Neural cell (in vitro differentiated cells): Measurements from ENCODE around the gene GCNT2. TPM values are rescaled to one million over a fixed set of nuclear protein-coding genes. Genes with fewer than 3 reads are reported as not detected.

Experiments used
- H2AFZ ChIP-seq: fragments of 200-600, 300-800 bp; sonication (generic), shearing (Covaris generic); 2 replicates; pipeline ENCODE4 v1.6.0; 2014; ENCODE audit warnings: low read depth, mild to moderate bottlenecking, antibody characterized with exemption, low read length, moderate library complexity
- H3F3A ChIP-seq: fragments of 200-600 bp; shearing (Covaris generic); 2 replicates; pipeline ENCODE4 v1.6.1; 2016; ENCODE audit warnings: mild to moderate bottlenecking, moderate library complexity, mixed read lengths, antibody characterized with exemption, low read length; ENCODE audit not compliant: insufficient read depth, poor library complexity, severe bottlenecking
- H3K27ac ChIP-seq: fragments of 200-600, 300-800 bp; sonication (generic), shearing (Covaris generic); 2 replicates; pipeline ENCODE4 v1.5.1; 2014; ENCODE audit warnings: mild to moderate bottlenecking, low read length, moderate library complexity
- H3K27me3 ChIP-seq: fragments of 300-800, 200-600 bp; sonication (generic), shearing (Covaris generic); 2 replicates; pipeline ENCODE4 v1.6.0; 2014; ENCODE audit warnings: mild to moderate bottlenecking, low read depth, low read length, moderate library complexity; ENCODE audit not compliant: insufficient read depth
- H3K36me3 ChIP-seq: fragments of 300-800, 200-600 bp; sonication (generic), shearing (Covaris generic); 2 replicates; pipeline ENCODE4 v1.5.1; 2014; ENCODE audit warnings: mild to moderate bottlenecking, antibody characterized with exemption, low read length, moderate library complexity; ENCODE audit not compliant: insufficient read depth
- H3K4me2 ChIP-seq: fragments of 300-800, 200-600 bp; sonication (generic), shearing (Covaris generic); 2 replicates; pipeline ENCODE4 v1.6.0; 2014; ENCODE audit warnings: mild to moderate bottlenecking, low read length
- H3K4me3 ChIP-seq: fragments of 300-800, 200-600 bp; sonication (generic), shearing (Covaris generic); 2 replicates; pipeline ENCODE4 v1.5.1; 2014; ENCODE audit warnings: mild to moderate bottlenecking, low read length, moderate library complexity
- H3K79me2 ChIP-seq: fragments of 200-600 bp; shearing (Covaris generic); replicated peaks from 2 replicates; pipeline ENCODE4 v1.6.0; 2014; ENCODE audit warnings: mild to moderate bottlenecking, low read length, moderate library complexity; ENCODE audit not compliant: insufficient read depth
- H3K9ac ChIP-seq: fragments of 300-800, 200-600 bp; sonication (generic), shearing (Covaris generic); 2 replicates; pipeline ENCODE4 v1.6.1; 2016; ENCODE audit warnings: mild to moderate bottlenecking, low read length, mixed read lengths
- H3K9me2 ChIP-seq: fragments of 200-600 bp; shearing (Covaris generic); 2 replicates; pipeline ENCODE4 v1.6.1; 2016; ENCODE audit warnings: mild to moderate bottlenecking, low read length, mixed read lengths; ENCODE audit not compliant: insufficient read depth
- H3K9me3 ChIP-seq: fragments of 200-600, 300-800 bp; sonication (generic), shearing (Covaris generic); 2 replicates; pipeline ENCODE4 v1.6.1; 2016; ENCODE audit warnings: mild to moderate bottlenecking, mixed run types, low read length, moderate library complexity, mixed read lengths
- H4K20me1 ChIP-seq: fragments of 200-600 bp; shearing (Covaris generic); 2 replicates; pipeline ENCODE4 v1.6.1; 2016; ENCODE audit warnings: mild to moderate bottlenecking, mixed run types; ENCODE audit not compliant: insufficient read depth
- EP300 ChIP-seq: fragments of 450-650 bp; conservative IDR thresholded peaks from 2 replicates; pipeline ENCODE4 v1.6.1; 2014; ENCODE audit warnings: antibody characterized with exemption, mild to moderate bottlenecking, moderate library complexity; ENCODE audit not compliant: poor library complexity, severe bottlenecking
- EZH2 ChIP-seq: fragments of 200-600, 300-800 bp; shearing (Covaris generic), sonication (generic); IDR thresholded peaks from 2 replicates; pipeline ENCODE4 v1.6.1; 2014; ENCODE audit warnings: antibody characterized with exemption, low read length, borderline replicate concordance, mild to moderate bottlenecking; ENCODE audit not compliant: insufficient read depth, poor library complexity, severe bottlenecking
- MXI1 ChIP-seq: fragments of 450-650 bp; conservative IDR thresholded peaks from 2 replicates; pipeline ENCODE4 v1.6.1; 2014; ENCODE audit warnings: antibody characterized with exemption, mild to moderate bottlenecking; ENCODE audit not compliant: poor library complexity, severe bottlenecking
- POLR2AphosphoS5 ChIP-seq: IDR thresholded peaks from 2 replicates; pipeline ENCODE4 v1.6.1; 2012
- RAD21 ChIP-seq: fragments of 450-650 bp; conservative IDR thresholded peaks from 2 replicates; pipeline ENCODE4 v1.6.1; 2014; ENCODE audit warnings: antibody characterized with exemption, mild to moderate bottlenecking, moderate library complexity
- SMC3 ChIP-seq: fragments of 450-650 bp; conservative IDR thresholded peaks from 2 replicates; pipeline ENCODE4 v1.6.1; 2014; ENCODE audit warnings: antibody characterized with exemption, mild to moderate bottlenecking, moderate library complexity; ENCODE audit not compliant: poor library complexity
- TAF1 ChIP-seq: IDR thresholded peaks from 2 replicates; pipeline ENCODE4 v1.6.1; 2012; ENCODE audit warnings: low read depth
- polyA plus RNA-seq: library from polyadenylated mRNA; depleted of rRNA; stranded (reverse); fragments of >200 nt; gene quantifications from 2 replicates; pipeline ENCODE4 v1.2.3, GENCODE V29; 2014
- TF ChIP-seq, protein P1 (sequence below): IDR thresholded peaks from 2 replicates; pipeline ENCODE4 v1.6.1; 2012; ENCODE audit warnings: borderline replicate concordance
- TF ChIP-seq, protein P2 (sequence below): fragments of 450-650 bp; IDR thresholded peaks from 2 replicates; pipeline ENCODE4 v1.5.1; 2014; ENCODE audit warnings: antibody characterized with exemption, mild to moderate bottlenecking, moderate library complexity; ENCODE audit not compliant: poor library complexity, severe bottlenecking

The GCNT2 gene
- polyA plus RNA-seq, 1 donor from 2014 or later, result 9.4 TPM

DNA sequence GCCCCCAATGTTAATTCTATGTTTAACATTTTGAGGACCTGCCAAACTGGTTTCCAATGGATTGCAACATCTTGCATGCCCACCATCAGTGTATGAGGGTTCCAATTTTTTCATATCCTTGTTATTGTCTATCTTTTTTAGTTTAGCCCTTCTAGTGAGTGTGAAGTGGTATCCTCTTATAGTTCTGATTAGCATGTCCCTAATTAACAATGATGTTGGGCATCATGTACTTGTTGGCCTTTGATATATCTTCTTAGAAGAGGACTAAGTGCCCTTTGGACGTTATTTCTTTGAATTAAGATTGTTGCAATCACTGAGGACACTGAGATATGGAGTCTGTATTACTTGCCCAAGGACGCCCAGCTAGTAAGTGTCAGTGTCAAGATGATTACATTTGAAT, 22.3 kb downstream of the GCNT2 start:
- no peaks in the 10 kb centered on the region for H3K79me2 ChIP-seq
- no peaks in the 10 kb centered on the region for H3K36me3 ChIP-seq
- no peak for TF ChIP-seq RAD21
- no peak for TF ChIP-seq MXI1
- TF ChIP-seq SMC3, result no peak
- TF ChIP-seq POLR2AphosphoS5, result no peak
- TF ChIP-seq, protein P1, sequence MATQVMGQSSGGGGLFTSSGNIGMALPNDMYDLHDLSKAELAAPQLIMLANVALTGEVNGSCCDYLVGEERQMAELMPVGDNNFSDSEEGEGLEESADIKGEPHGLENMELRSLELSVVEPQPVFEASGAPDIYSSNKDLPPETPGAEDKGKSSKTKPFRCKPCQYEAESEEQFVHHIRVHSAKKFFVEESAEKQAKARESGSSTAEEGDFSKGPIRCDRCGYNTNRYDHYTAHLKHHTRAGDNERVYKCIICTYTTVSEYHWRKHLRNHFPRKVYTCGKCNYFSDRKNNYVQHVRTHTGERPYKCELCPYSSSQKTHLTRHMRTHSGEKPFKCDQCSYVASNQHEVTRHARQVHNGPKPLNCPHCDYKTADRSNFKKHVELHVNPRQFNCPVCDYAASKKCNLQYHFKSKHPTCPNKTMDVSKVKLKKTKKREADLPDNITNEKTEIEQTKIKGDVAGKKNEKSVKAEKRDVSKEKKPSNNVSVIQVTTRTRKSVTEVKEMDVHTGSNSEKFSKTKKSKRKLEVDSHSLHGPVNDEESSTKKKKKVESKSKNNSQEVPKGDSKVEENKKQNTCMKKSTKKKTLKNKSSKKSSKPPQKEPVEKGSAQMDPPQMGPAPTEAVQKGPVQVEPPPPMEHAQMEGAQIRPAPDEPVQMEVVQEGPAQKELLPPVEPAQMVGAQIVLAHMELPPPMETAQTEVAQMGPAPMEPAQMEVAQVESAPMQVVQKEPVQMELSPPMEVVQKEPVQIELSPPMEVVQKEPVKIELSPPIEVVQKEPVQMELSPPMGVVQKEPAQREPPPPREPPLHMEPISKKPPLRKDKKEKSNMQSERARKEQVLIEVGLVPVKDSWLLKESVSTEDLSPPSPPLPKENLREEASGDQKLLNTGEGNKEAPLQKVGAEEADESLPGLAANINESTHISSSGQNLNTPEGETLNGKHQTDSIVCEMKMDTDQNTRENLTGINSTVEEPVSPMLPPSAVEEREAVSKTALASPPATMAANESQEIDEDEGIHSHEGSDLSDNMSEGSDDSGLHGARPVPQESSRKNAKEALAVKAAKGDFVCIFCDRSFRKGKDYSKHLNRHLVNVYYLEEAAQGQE, result no peak
- TF ChIP-seq, protein P2, sequence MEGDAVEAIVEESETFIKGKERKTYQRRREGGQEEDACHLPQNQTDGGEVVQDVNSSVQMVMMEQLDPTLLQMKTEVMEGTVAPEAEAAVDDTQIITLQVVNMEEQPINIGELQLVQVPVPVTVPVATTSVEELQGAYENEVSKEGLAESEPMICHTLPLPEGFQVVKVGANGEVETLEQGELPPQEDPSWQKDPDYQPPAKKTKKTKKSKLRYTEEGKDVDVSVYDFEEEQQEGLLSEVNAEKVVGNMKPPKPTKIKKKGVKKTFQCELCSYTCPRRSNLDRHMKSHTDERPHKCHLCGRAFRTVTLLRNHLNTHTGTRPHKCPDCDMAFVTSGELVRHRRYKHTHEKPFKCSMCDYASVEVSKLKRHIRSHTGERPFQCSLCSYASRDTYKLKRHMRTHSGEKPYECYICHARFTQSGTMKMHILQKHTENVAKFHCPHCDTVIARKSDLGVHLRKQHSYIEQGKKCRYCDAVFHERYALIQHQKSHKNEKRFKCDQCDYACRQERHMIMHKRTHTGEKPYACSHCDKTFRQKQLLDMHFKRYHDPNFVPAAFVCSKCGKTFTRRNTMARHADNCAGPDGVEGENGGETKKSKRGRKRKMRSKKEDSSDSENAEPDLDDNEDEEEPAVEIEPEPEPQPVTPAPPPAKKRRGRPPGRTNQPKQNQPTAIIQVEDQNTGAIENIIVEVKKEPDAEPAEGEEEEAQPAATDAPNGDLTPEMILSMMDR, result no peak
- TF ChIP-seq EZH2, result no peak
- no peak for TF ChIP-seq TAF1
- TF ChIP-seq EP300, result no peak
- no peaks in the 10 kb centered on the region for H4K20me1 ChIP-seq
- no peaks in the 10 kb centered on the region for H3K9me3 ChIP-seq
- H3K4me2 ChIP-seq, result no peak overlapping the region
- H2AFZ ChIP-seq, result no peak overlapping the region
- H3K9ac ChIP-seq, result no peak overlapping the region
- H3F3A ChIP-seq, result no peaks in the 10 kb centered on the region
- H3K27me3 ChIP-seq, result no peaks in the 10 kb centered on the region
- no peak overlapping the region for H3K4me3 ChIP-seq
- no peak overlapping the region for H3K27ac ChIP-seq
- H3K9me2 ChIP-seq, result no peaks in the 10 kb centered on the region

DNA sequence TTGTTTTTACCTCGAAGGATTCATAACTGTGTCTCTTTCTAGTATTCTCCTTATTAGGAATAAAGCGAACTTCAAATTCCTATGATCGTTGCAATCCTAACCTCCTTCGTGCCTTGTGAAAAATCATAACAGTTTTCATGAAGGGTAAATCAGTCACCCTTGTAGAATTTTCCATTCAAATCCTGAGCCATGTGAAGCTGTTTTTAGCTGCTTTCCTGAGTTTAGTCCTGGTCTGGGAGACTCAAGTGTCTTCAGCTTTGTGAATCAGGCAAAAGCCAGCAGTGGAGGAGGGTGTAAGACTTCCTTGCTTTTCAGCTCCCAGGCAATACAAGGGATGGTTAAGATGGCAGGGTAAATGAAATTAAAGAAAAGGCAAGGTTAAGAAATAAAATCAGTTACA, 24.3 kb downstream of the GCNT2 start:
- no peak for TF ChIP-seq EP300
- no peak for TF ChIP-seq RAD21
- TF ChIP-seq, protein P2, result no peak
- no peak for TF ChIP-seq SMC3
- no peak for TF ChIP-seq EZH2
- TF ChIP-seq POLR2AphosphoS5, result no peak
- TF ChIP-seq, protein P1, result no peak
- TF ChIP-seq MXI1, result no peak
- TF ChIP-seq TAF1, result no peak
- Histone ChIP-seq H3K27me3 (no peaks in the 10 kb centered on the region), H3K36me3 (no peaks in the 10 kb centered on the region), H3K9ac (no peak overlapping the region), H3K9me2 (no peaks in the 10 kb centered on the region), H3K9me3 (no peaks in the 10 kb centered on the region), H4K20me1 (no peaks in the 10 kb centered on the region), H3K4me2 (no peak overlapping the region), H3F3A (no peaks in the 10 kb centered on the region), H3K79me2 (no peaks in the 10 kb centered on the region), H3K27ac (no peak overlapping the region), H3K4me3 (no peak overlapping the region), H2AFZ (no peak overlapping the region)
